Measurements from ENCODE around the gene ENPP7.

Gene ENPP7

DNA sequence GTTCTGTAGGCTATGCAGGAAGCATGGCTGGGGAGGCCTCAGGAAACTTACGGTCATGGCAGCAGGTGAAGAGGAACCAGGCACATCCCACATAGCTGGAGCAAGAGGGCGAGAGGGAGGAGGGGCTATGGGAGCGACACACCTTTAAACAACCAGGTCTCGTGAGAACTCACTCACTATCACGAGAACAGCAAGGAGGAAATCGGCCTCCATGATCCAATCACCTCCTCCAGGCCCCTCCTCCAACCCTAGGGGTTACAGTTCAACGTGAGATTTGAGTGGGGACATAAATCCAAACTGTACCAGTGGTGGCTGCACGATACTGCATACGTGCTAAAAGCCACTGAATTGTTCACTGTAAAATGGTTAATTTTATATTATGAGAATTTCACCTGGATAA, 26.1 kb upstream of the ENPP7 start:
- DNase-seq (ENCODE audit: low read depth), result no peak

DNA sequence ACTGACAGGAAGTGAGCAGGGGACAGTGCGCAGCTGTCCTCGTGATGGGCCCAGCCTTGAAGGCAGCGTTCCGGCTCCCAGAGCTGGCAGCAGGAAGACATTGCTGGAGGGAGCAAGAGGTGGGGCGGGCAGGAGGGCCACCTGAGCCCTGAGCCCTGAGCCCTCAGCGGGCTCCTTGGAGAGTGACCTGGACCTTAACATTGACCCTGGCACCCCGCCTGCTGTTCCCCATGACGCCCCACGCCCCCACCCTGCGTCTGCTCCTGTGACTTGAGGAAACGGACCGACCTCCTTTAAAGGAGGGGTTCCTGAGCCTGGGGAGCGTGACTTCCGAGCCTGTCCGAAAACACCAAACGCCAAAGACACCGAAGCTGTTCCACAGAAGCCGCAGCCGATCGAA, 25.1 kb upstream of the ENPP7 start:
- DNase-seq (ENCODE audit: low read depth), result no peak

DNA sequence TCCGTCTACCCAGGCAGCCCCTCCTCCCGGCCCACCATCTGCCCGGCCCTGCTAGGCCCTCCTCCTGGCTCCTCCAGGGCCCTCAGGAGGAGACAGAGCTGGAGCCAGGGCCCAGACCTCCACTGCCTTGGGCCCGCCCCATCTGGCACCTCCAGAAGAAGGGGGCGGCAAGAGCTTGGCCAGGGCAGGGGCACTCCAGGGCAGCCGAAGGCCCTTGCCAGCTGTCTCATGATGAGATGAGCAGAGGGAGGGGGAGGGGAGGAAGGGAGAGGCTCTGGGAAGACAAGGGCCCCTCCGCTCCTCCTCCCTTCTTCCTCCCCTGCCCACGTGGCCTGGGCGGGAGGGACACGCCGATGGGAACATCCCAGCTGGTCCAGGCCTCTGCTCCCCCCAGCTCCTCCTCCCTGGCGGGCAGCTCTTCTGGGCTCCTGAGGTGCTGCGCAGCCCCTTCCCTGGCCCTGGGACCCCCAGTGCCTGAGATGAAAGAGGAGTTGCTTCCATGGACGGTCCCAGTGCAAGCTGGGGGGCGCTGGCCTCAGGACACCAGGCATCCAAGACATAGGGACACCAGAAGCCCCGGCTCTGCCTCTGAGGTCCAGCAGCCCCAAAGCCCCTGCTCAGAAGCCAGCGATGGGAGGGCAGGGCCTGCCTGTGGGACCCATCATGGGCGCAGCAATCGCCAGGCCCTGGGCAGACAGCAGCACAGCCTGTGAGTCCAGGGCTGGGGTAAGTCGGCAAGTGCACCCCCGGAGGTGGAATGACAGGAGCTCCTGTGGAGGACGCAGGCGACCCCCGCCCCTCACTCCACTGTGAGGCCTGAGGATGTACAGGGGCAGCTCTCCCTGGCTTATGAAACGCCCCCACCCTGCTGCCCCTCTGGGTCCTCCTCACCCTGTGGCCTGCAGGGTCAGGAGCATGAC, 23.6 kb upstream of the ENPP7 start:
- DNase-seq (ENCODE audit: low read depth), result no peak

DNA sequence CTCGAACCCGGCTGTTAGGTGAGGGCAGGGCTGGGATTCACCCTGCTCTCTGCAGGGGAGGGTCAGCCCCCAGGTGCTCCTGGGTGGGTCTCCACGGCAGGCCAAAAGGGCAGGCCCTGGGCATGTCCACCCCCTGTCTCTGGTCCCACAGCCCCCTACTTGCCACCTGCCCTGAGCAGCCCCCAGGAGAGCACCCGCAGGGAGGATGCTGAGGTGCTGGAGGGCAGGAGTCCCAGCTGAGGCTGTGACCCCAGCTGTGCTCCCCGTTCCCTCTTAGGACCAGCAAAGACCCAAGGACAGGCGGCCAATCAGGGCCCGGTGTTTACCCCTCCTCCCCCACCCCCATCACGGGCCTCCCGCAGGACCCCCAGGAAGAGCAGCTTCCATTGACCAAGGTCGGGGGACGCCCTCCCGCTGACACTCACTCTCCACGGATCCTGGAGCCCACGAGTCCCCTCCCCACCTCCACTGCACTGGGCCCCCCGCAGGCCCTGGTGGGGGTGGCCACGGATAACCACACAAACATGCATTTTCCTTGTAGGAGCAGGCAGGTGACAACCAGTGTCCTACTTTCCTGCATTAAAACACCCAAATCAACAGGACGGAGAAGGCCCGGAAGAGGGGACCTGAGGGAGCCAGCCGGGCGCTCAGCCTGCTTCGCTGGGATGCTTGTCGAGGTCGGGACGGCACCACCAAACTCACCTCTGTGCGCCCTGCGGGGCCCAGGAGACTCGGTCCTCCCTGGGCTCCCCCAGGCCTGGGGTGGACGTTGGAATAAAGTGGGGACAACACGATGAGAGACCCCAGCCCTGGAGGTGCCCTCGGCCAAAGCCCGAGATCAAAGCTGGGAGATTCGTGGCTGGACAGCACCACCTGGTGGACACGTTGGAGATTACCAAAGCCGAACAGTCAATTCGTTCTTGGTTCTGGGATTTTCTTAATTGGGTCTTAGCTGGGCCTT, 22.5 kb upstream of the ENPP7 start:
- DNase-seq (ENCODE audit: low read depth), result peak; percentile 36

DNA sequence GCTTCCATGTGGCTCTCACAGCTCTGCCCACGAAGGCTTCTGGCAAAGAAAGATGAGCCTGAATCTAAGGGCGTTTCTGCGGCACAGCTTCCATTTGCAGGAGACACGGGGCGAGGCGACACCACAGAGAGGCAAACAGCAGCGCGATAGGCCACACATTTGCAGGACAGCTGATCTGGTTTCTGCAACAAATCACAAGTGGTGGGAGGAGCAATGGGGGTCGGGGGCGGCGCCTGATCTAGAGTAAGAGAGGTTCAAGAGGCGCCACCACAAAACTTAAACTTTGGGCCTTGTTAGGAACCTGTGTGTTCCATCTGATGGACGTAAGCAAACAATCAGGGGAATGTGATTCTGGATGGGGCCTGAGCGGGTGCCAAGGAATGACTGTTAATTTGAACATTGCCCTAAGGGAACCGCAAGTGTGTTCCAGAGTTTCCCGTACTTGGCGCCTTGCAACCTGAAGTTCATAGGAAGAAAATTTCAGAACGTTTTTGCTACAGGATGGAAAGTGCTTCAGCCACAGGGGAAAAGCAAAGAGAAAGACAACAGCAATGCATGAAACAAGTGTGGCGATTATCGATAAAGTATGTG, 18.9 kb upstream of the ENPP7 start:
- DNase-seq (ENCODE audit: low read depth), result no peak

DNA sequence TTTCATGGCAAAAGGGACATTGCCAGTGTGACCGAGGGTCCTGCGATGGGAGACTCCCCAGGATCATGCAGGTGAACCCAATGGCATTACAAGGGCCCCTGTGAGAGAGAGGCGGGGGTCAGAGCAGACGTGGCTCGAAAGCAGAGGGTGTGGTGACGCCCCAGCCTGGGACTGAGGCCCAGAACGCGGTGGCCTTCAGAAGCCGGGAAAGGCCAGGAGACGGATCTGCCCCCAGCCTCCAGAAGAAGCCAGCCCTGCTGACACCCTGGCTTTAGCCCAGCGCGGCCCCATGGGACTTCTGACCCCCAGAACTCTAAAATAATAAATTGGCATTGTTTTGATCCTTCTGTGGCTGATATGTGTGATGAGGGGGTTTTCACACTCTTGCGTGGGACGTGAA, 17.4 kb upstream of the ENPP7 start:
- no peak for DNase-seq (ENCODE audit: low read depth)

DNA sequence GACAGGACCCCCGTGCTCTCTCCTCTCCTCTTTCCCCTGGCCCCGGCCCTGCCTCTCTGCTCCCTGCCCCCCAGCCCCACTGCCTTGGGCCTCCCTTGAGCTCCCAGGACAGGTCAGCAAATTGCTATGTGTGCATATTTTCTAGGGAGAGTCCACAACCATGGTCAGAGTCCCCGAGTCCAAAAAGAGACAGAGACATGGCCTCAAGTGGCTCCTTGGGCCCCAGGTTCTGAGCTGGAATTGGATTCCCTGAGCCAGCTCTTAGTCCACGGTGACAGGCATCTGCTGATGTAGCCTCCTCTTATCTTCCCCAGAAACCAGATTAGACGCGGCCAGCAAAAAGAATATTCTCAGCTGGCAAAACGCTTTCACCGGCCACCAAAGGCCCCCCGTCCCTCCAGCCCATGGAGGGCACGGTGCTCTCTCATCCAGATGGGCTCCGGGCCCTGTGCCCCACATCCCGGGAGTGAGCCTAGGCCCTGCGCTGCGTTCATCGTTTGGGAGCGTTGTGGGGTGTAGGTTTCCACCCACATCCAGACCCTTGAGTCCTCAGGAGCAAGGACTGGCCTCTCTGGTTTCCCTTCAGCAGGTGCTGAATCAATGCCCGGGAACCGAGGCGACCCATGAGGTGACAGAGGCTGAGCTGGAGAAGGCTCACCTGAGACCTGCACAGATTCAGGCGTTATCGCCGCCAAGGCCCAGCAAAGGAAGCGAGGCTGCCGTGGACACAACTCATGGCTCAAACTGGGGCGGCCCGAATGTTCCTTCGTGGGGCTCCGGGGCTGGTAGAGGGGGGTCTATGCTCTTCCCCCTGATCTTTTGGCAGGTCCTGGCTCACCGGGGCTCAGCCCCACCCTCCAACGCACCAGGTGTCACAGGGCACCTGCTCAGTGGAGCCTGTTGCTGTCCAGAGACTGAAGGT, 16.3 kb upstream of the ENPP7 start:
- no peak for DNase-seq (ENCODE audit: low read depth)

DNA sequence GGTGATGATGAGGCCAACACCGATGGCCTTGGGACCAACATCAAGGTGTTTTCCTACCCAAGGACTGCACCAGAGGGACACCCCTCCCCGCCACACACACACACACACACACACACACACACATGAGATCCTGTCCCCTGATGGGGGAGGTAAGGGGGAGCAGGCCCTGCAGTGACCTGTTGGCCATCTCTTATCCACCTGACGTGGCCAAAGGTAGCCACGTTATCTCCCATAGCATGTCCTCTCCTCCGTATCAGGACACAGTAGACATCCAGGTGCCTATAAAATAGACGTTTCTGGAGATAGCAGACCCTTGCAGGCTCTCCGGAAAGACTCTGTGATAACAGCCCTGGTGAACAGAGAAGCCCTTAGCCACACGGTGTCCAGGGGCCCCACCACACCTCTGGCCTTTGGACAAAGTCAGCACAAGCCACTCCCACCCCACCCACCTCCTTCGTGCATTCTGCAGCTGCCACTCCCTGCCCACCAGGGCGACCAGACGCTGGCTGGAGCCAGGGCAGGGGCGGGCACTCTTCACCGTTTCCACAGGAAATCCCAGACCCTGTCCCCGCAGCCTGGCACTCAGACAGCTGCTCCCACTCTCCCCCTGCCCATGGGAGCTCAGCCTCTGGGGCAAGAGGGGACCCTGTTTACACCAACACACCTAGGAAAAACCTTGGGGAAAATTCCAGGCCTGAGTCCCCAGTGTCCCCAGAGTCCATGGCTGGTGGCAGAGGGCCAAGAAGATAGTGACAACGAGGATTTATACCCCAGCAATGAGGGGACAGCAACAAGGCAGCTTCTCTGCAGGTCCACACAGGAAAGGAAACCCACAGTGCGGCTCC, 15.4 kb upstream of the ENPP7 start:
- DNase-seq (ENCODE audit: low read depth), result no peak

DNA sequence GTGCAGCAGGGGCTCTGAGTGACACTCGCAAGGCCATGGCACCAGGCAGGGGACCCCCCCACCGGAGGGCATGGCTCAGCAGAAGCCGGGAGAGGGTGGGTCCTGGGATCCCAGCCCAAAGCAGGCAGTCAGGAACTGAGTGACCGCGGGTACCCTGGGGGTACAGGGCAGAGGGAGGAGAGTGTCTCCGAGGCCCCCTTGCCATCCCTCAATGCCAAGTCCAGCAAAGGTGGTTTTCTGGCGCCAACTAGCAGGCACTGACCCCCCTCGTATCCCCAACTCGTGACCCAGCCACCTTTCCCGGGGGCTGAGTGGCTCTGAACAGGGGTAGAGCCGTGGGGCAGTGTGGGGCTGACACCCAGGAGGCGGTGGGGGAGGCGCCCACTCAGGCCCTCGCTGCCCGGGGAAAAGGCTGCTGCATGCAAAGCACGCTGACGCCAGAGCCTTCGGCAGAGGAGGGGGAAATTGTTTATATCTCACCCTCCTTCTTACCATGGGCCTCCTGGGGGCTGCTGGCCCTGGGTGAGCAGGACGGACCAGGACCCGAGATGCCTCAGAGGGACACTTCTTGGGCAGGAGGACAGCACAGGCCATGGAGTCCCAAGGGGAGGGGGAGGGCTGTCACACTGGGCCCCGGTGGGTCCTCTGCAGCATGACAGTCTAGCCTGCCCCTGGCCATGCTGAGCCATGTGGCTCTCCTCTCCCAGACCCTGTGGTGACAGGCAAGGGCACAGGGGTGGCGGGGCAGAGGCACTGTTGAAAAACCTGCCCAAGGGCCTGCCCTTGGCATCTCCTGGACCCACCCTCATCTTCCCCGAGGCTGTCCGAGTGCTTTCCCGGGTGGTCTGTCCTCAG, 14.6 kb upstream of the ENPP7 start:
- DNase-seq (ENCODE audit: low read depth), result no peak

DNA sequence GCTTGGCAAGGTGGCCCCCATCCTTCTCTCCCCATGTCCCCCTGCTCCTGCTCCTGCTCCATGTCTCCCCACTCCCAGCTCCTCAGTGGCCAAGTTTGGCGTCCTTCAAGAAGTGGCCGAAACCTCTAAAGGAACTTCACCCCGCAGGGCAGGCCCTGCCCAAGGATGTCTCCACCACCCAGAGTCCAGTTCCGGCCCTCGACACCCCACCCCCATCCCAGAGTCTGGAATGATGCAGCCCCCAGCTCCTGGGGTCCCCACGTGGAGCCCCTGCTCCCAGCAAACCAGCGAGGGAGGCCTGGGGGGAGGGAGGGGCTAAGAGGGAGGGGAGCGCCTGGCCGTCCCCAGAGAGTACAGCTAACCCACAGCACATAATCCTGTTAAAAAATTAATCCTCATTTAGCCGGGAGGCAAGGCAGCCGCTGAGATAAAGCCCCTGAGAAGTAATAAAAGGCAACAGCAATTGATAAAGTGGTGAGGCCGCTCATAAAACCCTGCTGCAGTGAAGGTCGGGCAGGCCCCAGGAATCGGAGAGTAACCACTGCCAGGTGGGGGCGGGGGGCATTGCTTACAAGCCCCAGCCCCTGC, 9.9 kb upstream of the ENPP7 start:
- DNase-seq (ENCODE audit: low read depth), result no peak

DNA sequence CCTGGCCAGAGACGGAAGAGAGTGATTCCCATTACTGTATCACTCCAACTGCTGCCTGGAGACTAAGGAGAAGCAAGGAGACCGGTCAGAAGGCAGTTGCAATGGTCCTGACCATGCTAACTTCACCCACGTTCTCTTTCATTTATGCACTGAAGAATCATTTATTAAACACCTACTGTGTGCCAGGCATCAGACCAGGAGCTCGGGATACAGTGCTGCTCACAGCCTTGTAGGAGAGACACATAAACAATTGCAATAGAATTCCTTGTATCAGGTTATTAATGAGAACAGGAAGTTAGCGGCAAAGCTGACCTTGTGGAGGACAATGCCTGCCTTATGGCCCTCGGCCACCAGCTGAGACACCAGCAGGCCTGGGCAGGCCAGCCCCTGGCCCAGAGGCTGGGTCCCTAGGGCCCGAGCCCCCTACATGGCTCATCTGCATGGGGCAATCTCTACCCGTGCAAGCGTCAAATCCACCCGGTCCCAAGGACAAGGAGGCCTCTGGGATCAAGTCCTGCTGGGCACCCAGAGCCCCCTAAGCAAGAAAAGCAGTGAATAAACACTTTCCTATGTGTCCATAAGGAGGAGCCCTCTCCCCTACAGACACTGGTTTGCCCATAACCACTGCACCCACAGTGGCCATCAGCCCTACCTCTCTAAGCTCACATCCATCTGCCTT, 8.6 kb upstream of the ENPP7 start:
- no peak for DNase-seq (ENCODE audit: low read depth)

DNA sequence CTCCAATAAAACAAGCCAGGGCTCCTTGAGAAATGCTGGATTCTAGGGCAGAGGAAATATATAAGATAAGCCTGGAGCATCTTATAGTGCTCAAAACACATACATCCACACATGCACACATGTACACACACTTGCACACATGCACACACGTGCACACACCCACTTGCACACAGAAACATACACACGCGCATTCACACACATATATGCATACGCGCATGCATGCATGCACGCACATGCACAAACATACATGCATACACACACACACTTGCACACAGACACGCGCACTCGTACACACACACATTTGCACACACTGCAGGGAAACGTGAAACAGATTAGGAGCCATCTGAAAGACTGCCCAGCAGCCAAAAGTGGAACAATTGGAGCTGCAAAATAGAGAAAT, 8.0 kb upstream of the ENPP7 start:
- DNase-seq (ENCODE audit: low read depth), result no peak

DNA sequence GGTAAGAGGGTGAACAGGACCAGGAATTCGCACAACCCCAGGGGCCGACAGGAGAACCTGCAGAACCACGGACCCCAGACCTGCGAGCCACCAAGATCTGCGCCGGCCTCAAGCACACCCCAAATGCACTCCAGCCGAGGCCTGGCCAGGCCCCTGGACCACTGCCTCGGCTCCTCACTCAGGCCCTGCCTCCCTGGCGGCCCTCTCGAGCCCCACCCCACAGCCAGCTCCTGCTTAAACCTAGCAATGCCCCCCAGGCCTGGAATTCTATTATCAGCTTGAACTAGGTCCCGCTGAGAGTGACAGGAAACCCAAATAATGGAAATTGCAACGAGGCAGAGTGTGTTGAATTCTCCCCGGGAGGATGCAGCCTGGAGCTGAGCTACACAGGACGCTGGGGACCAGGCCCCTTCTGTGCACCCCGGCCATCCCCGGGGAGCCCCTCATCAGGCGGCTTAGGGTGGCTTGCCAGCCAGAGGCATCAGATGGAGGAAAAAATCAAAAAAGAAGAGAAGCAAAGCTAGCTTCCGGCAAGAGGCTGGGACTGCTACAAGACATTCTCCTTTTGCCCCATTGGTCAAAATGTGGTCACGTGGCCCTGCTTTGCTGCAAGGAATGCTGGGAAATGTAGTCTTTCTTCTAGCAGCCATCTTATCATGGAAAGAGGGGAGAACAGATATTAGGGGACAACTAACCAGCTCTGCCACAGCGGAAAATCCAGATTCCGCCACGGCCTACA, 2.4 kb upstream of the ENPP7 start:
- DNase-seq (ENCODE audit: low read depth), result peak; percentile 62

DNA sequence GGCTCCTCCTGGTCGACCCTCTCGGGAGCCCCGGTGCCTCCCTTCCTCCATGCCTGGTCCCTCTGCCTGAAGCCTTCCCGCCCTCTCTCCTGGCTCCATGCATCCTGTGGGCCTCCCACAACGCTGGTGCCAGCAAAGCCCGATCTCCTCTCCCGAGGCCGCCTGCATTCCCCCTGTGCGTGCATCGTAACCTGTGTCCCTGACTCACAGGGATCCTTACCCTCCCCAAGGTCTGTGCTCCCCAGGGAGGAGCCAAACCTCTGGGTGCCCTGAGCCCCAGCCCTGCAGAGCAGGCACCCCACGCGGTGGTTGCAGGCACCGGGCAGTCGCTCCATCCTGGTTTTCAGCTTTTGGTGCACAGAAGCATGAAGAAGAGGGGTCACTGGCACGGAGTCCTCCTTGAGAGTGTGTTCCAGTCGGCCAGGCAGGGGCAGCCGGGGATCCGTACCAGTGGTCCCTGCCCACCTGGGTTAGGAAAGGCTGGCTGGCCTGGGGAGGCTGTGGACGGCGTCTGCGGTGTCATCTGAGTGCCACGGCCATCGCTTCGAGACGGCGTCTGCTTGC, 1.8 kb upstream of the ENPP7 start:
- DNase-seq (ENCODE audit: low read depth), result no peak

DNA sequence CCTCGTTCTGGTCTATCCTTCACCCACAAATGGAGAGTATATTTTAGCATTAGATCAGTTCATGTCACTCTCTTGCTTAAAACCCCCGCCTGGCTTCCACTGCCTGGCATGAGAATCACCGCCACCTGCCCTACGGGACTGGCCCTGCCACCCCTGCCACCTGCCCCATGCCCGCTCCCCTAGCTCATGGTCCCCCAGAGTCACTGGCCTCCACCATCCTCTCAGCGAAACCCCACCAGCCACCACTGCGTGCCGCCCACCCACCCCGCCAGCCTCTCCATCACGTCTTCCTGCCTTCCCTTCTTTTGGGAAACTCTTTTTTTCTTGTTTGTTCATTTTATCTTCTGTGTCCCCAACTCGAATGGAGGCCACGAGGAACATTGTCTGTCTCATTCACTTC, 982 bp upstream of the ENPP7 start:
- no peak for DNase-seq (ENCODE audit: low read depth)

DNA sequence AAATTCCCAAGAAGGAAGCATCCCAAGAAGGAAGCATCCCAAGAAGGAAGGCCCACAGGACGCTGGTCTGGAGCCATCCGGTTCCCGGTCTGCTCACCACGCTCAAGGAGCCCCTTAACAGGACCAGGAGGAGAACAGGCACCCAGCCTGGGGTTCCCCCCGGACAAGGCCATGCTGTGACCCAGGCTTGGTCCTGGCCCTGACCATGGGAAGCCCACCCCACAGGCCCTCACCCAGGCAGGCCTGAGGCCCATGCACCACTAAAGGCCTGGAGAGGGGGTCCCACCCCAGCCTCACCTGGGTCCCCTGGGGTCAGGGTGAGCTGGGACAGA, 340 bp upstream of the ENPP7 start:
- DNase-seq (ENCODE audit: low read depth), result no peak

DNA sequence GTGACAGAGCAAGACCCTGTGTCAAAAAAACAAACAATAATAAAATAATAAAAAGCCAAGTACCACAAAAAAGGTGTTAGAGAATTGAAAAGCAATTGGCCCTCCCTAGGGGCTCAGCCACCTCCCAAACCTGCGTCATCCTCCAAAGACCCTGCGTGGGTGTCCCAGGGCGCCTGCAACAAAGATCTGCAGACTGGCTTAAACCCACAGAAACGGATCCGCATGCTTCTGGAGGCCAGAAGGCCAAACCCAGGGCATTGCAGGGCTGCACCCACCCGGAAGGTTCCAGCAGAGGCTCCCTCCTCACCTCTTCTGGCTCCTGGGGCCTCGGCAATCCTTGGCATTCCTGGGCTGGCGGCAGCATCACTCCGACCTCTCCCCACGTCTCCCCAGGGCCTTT, 1.5 kb downstream of the ENPP7 start:
- DNase-seq (ENCODE audit: low read depth), result no peak

All from stimulated activated CD8-positive, alpha-beta memory T cell treated with anti-CD3 and anti-CD28 coated beads, Interleukin-4, amount 100 ng/mL, for 24 hours (primary cell).